IPS-11a (cell line): ENCODE data around the gene LGI1.

Source experiments
- H3K4me3 ChIP-seq: one replicate; pipeline ENCODE4 v1.5.1; 2013; ENCODE audit warnings: low read depth, low read length, control low read depth

LGI1 gene

DNA sequence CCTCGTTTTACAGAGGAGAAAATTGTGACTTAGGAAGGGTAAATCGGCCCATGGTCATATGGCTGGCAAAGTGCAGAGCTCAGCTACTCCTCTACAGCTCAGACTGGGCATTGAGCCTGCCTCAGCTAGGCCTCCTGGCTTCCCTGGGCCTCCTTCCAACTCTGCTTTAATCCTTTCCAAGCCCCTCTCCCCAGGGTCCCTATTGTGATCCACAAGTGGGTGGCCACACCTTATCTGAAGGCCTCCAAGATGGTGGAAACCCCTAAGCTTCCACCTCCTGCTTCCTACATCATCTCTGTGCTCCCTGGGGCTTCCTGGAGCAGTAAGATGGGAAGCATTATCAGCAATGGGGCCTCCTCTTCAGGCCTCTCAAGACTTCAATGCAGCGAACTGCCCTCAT lies 3.0 kb upstream of the LGI1 start:
- no peak overlapping the region for H3K4me3 ChIP-seq

- no peak overlapping the region for H3K4me3 ChIP-seq
Measured at GRCh38 chr10:93755443-93756116, 2.2 kb upstream of the LGI1 start.

DNA sequence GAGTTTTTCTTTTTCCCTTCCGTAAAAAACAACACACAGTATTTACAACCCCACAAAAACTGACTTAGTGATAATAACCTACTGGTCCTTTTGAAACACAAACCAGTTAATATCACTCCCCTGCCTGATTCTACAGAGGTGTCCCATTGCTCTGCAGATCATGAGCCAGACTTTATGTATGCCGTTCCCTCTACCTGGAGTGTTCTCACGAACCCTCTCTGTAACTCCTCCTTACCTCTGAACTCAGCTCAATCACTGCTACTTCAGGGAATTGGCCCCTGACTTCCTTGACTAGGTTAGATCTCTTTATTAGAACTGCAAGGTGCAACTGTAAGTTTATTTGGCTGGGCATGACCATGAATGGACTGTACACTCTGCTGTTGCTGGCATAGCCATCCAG lies 1.6 kb upstream of the LGI1 start:
- H3K4me3 ChIP-seq = no peak overlapping the region

GRCh38 chr10:93757136-93757535 lies 600 bp upstream of the LGI1 start:
- H3K4me3 ChIP-seq = no peak overlapping the region

- H3K4me3 ChIP-seq = no peak overlapping the region
Measured at GRCh38 chr10:93758508-93758885, 761 bp downstream of the LGI1 start.

DNA sequence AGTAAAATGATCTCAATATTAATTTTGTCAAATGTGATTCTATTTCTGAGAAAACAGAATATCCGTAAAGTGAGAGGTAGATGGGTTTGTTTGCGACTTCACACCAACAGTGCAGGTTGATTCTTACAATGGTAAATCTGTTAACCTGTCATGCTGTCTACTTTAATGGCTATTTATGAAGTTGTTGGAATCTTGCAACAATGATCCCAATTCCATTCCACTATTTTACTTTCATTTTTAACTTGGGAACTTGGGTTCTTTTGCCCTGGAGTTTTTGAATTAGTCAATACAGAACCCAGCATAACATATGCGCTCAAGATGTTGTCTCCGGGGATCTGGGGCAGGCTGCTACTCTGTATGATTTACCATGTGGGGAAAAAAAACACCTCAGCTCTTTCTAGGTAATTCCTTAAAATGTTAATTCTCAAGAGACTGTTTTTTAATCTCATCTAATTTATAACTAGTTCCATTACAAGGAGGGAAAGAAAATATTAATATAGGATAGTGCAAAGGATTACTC lies 1.2 kb downstream of the LGI1 start:
- H3K4me3 ChIP-seq = no peak overlapping the region

- no peak overlapping the region for H3K4me3 ChIP-seq
Measured at GRCh38 chr10:93760490-93760889, 2.8 kb downstream of the LGI1 start.

- H3K4me3 ChIP-seq = no peak overlapping the region
Measured at GRCh38 chr10:93762979-93763391, 5.2 kb downstream of the LGI1 start.

DNA sequence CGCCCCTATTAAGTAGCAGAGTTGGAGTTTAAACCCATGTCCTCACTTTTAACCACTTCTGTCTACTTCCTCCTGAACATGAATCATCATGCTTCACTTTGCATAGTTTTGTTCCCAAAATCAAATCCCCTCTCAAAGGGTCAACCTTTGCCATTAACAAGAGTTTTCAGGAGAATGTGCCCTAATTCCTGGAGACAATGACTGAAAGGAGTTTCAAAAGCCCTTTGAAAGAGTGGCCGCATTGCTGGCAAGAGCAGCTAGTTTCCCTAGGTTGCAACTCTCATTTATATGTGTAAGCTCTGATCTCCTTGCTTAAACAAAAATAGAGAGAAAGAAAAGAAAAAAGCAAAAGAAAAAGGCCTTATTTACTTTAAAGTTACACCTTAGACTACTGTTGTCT lies 9.2 kb downstream of the LGI1 start:
- H3K4me3 ChIP-seq = no peak overlapping the region

DNA sequence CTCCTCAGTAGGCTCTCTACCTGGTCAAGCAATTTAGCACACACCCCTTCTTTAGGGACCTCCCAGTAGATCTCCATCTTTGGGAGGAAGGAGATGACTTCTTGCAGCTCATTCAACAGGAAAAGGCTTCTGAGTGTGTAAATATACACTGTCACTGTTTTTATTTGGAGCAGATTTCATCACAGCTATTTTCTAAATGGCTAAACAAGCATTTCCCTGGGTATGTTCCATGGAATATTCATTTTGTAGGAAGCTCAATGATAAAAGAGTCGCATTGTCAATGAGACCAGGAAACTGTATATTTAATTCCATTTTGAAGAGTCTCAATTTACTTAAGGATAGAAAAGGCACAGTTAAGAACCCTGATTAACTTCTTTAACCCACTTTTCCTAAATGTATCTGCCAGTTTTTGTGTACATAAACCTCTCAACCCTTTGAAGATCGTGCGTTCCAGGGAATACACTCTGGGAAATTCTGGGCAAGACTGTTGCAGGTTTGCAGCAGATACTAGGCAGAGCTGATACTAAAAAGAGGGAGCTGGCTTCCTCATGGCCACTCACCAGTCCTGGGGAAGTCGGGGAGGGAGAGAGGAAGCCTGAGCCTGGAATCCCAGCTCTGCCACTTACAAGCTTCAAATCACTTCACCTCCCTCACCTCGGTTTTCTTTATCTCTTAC lies 10.1 kb downstream of the LGI1 start:
- H3K4me3 ChIP-seq = no peak overlapping the region

GRCh38 chr10:93768892-93769291 lies 11.2 kb downstream of the LGI1 start:
- no peak overlapping the region for H3K4me3 ChIP-seq

DNA sequence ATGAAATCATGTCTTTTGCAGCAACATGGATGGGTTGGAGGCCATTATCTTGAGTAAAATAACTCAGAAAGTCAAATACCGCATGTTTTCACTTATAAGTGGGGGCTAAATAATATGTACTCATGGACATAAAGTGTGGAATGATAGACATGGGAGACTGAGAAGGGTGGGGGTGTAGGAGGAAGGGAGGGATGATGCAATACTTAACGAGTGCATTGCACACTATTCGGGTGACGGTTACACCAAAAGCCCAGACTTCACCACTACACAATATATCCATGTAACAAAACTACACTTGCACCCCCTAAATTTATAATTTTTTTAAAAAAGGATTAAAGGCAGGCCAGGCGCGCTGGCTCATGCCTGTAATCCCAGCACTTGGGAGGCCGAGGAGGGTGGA lies 13.6 kb downstream of the LGI1 start:
- no peak overlapping the region for H3K4me3 ChIP-seq

DNA sequence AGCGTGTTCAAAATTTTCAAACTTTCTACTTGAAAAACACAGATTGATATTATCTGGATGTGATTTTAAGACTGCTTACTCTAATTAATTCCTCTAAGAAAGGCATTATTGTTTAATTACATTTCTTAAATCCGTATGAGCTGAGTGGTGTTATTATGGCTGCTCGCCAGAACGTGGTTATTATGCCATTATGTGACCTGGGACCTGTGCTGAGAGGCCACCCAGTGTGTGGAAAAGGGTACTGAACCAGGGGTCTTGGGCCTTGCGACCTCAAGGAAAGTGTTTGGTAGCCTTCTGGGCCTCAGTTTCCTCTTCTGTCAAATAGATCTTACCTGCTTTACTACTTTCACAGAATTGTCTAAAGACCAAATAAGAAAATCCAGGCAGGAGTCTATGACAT lies 15.4 kb downstream of the LGI1 start:
- no peak overlapping the region for H3K4me3 ChIP-seq

DNA sequence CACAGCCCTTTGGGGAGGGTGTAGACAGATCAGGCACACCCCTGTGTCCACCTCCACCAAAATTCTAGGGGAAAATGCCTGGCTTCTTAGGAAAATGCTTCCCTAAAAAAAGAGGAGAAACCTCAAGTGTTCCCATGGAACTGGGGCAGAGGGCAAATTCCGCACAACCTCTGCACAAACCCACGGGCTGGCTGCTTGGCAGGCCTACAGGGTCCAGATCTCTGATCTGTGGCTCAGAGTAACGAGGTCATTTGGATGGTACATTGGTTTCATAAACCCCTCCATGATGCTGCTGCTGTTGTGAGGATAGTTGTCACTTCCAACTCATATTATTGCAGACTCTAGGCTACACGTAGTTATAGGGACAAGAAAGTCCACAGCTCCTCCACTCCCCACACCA lies 16.0 kb downstream of the LGI1 start:
- H3K4me3 ChIP-seq = no peak overlapping the region

DNA sequence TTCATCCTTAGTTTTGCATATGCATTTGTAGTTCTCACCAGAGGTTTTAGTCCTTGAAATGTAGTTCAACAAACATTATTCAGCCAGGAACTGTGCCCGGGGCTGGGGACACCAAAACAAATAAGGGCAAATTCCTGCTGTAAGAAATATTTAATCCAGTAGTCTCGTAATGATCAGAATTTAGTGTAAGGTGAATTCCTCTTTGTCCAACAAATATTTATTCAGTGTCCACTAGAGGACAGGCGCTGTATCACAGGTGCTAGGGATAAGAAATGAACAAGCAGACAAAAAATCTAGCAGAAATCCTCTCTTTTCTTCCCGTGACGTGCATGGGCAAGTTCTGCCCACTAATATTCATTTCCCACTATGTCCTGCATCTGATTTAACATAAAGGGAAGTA lies 17.6 kb downstream of the LGI1 start:
- H3K4me3 ChIP-seq = no peak overlapping the region

DNA sequence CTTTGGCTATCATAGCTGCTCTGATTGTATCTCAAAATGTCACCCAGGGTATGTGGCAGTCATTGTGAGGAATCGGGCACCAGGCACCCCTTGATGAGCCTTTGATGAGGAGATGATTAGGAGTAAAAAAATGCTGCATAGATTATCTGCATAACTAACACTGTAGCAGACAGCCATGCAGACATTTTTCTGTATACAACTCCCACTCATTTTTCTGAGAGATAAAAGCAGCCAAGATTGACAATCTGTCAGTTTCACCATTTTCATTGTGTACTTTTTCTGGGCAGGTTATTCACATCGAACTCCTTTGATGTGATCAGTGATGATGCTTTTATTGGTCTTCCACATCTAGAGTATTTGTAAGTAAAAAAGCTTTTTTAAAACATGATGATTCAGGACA lies 19.4 kb downstream of the LGI1 start:
- H3K4me3 ChIP-seq = no peak overlapping the region

GRCh38 chr10:93784059-93784458 lies 26.3 kb downstream of the LGI1 start:
- H3K4me3 ChIP-seq = no peak overlapping the region

DNA sequence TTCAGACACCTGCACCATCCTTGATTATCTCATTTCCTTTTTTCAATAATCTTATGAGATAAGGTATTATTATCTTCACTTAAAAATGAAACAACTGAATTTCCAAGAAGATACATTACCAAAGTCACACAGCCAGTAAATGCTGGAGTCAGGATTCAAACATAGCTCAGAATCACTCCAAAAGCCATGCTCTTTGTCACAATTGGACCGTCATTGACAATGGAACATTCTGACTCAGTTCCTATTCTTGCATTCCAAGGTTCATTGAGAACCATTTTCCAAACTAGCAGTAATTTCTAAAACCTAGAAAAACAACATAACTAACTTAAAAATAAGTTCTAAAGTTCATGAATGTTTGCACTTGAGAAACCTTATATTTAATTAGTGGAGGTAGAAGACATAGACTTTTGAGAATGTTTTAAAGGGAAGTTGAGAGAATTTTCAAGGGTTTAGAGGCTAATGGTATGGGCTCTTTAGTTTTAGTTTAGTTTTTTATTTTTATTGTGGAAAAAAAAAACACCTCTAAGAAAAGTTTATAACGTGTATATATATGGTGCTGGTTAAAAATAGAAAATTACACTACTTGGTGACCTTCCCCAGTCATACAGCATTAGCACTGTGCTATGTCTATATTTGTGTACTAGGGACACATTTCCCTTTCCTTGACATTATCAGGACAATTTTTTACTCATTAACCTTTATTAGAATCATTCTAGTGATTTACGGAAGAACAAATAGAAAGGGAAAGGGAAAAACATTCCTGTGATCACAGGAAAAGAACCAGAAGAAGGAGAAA lies 30.9 kb downstream of the LGI1 start:
- no peak overlapping the region for H3K4me3 ChIP-seq

GRCh38 chr10:93790439-93790838 lies 32.7 kb downstream of the LGI1 start:
- no peak overlapping the region for H3K4me3 ChIP-seq

DNA sequence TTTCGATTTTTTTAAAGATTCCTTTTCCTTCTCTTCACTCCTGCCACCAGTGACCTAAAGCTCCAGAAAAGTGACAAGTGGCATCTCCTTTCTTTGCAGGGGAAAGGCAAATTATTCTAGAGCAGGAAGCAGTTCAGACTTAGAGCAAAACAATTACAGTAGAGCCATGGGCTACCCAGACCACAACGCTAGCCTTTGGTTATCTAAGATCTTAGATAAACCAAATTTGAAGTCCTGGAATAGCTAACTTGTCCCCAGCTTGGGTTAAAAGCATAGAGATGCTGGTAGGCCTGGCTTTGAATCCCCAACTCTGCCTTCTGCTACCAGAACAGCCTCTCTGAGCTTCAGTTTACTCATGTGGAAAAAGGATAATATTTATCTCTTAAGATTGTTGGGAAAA lies 38.4 kb downstream of the LGI1 start:
- no peak overlapping the region for H3K4me3 ChIP-seq

- H3K4me3 ChIP-seq = no peak overlapping the region
Measured at GRCh38 chr10:93797825-93798224, 40.1 kb downstream of the LGI1 start.

DNA sequence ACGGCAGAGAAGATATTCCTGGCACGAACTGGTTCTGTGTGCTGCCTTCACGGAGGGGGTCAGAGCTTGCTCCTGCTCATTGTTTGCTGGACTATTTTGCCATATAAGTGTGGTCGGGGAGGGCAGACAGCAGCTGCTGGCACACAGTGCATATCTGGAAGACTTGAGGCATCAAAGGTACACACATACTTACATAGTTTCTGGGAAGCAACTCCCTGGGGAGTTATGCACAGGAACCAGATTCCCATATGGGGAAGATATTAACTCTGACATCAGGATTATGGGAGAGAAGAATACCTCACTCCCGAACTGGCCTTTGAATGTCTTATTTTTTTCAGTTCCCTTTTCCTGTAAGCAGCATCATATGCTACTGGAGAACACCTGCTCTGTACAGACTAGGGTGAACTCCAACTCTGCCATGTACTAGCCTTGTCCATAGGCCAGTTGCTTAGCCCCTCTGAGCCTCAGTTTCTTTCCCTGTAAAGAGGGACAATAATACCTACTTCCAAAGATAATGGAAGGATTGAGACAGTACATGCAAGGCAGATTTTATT lies 41.5 kb downstream of the LGI1 start:
- no peak overlapping the region for H3K4me3 ChIP-seq
